Activated CD8-positive, alpha-beta memory T cell treated with anti-CD3 and anti-CD28 coated beads, Interleukin-2, amount 50 U/mL, for 24 hours (primary cell): ENCODE measurements around the gene ATP6V1E1.

Experiments
- DNase-seq: peaks from one replicate; pipeline ENCODE4 v3.0.0-alpha.2; 2020; ENCODE audit errors: extremely low read depth

The ATP6V1E1 gene

GRCh38 chr22:17542452-17542851 is 86.1 kb downstream of the ATP6V1E1 start:
- no peak for DNase-seq
